Measurements from ENCODE around the gene SCGB1D4. TPM values are rescaled to one million over a fixed set of nuclear protein-coding genes. Genes with fewer than 3 reads are reported as not detected.
"Not testable (repeated sequence)": the region's sequence is repeated elsewhere in the genome, so short reads cannot be mapped to it uniquely, and the experiment has no call there.

Gene SCGB1D4
- total RNA-seq, 2 donors from 2014 or later = not detected

DNA sequence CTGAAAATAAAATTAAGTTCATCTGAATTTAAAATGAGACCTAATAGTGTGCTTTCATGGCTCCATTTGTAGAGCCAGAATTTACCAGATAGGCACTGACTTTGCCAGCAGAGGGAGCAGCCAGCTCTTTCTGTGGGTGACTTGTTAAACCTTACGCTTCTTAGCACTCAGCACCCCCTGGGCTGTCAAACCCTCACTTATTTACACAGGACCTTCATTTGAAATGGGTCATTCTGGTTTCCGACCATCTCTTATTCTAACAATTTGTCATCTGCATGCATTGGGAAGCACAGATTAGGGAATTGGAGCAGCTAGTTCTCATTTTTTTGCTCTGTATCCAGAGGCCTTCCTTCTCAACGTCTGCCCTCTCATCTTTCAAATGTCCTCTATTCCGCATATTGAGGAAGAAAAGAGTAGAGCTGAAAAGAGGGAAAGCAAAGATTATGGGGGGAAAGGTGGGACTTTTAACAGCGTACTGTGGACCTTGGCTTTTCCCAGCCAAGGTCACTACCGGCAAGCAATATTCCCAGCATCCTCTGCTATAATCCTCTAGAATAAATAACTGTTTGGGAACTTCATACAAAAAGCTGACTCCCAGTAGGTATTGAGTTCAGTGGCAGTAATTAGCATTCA, 41.5 kb upstream of the SCGB1D4 start:
- no peak overlapping the region for H3K4me3 ChIP-seq
- peaks cover 0 to 4% of the 10 kb centered on the region in 2 donors for H3K4me1 ChIP-seq (ENCODE audit: control insufficient read depth in 1 of 2, low read depth in 2 of 2)
- TF ChIP-seq, protein P1, sequence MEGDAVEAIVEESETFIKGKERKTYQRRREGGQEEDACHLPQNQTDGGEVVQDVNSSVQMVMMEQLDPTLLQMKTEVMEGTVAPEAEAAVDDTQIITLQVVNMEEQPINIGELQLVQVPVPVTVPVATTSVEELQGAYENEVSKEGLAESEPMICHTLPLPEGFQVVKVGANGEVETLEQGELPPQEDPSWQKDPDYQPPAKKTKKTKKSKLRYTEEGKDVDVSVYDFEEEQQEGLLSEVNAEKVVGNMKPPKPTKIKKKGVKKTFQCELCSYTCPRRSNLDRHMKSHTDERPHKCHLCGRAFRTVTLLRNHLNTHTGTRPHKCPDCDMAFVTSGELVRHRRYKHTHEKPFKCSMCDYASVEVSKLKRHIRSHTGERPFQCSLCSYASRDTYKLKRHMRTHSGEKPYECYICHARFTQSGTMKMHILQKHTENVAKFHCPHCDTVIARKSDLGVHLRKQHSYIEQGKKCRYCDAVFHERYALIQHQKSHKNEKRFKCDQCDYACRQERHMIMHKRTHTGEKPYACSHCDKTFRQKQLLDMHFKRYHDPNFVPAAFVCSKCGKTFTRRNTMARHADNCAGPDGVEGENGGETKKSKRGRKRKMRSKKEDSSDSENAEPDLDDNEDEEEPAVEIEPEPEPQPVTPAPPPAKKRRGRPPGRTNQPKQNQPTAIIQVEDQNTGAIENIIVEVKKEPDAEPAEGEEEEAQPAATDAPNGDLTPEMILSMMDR (IDR thresholded peaks at IDR 0.05) = peak; percentile 49
- DNase-seq (ENCODE audit: low spot score) (no peak), ATAC-seq (ENCODE audit: insufficient number of reproducible peaks, low FRiP score, low read depth) (no peak)
- H3K36me3 ChIP-seq = no peaks in the 10 kb centered on the region
- H3K9me3 ChIP-seq = no peaks in the 10 kb centered on the region
- no peaks in the 10 kb centered on the region for H3K27me3 ChIP-seq (replicated peaks; ENCODE audit: insufficient read depth)
- H3K27ac ChIP-seq = no peak overlapping the region

GRCh38 chr11:62338218-62338617, 39.3 kb upstream of the SCGB1D4 start:
- H3K27me3 ChIP-seq (replicated peaks; ENCODE audit: insufficient read depth) = no peaks in the 10 kb centered on the region
- H3K27ac ChIP-seq = no peak overlapping the region
- TF ChIP-seq, protein P1 (IDR thresholded peaks at IDR 0.05) = no peak
- no peak for DNase-seq (ENCODE audit: low spot score)
- peak overlapping the region; percentile 83 for H3K4me3 ChIP-seq
- H3K36me3 ChIP-seq = no peaks in the 10 kb centered on the region
- peaks cover 0 to 4% of the 10 kb centered on the region in 2 donors for H3K4me1 ChIP-seq (ENCODE audit: control insufficient read depth in 1 of 2, low read depth in 2 of 2)
- H3K9me3 ChIP-seq = no peaks in the 10 kb centered on the region
- no peak for ATAC-seq (ENCODE audit: insufficient number of reproducible peaks, low FRiP score, low read depth)

- peak within 1 kb of the TSS; percentile 83 for H3K4me3 ChIP-seq
- TF ChIP-seq, protein P1 (IDR thresholded peaks at IDR 0.05) = no peak
- H3K27me3 ChIP-seq (replicated peaks; ENCODE audit: insufficient read depth) = no peaks in the 10 kb centered on the region
- no peak within 1 kb of the TSS for H3K27ac ChIP-seq
- DNase-seq (ENCODE audit: low spot score) (peak; percentile 41), ATAC-seq (ENCODE audit: insufficient number of reproducible peaks, low FRiP score, low read depth) (no peak)
- no peaks in the 10 kb centered on the region for H3K36me3 ChIP-seq
- H3K9me3 ChIP-seq = no peaks in the 10 kb centered on the region
- peaks cover 0 to 4% of the 10 kb centered on the region in 2 donors for H3K4me1 ChIP-seq (ENCODE audit: control insufficient read depth in 1 of 2, low read depth in 2 of 2)
These were observed 38.7 kb upstream of the SCGB1D4 start, which contains the start of gene ASRGL1 for GRCh38 chr11:62337303-62338181. ASRGL1 (plus strand) TSS chr11:62337448; CDS start chr11:62337978, 530 bp downstream.

DNA sequence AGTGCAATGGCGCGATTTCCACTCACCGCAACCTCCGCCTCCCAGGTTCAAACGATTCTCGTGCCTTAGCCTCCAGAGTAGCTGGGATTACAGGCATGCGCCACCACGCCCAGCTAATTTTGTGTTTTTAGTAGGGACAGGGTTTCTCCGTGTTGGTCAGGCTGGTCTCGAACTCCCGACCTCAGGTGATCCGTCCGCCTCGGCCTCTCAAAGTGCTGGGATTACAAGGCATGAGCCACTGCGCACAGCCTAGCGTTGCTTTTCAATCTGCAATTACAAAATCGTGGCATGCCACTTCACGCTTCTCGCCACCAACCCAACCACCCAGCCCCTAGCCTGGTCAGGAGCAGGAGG, 38.1 kb upstream of the SCGB1D4 start:
- ATAC-seq (ENCODE audit: insufficient number of reproducible peaks, low FRiP score, low read depth); H3K4me1 ChIP-seq (ENCODE audit: control insufficient read depth in 1 of 2, low read depth in 2 of 2); DNase-seq (ENCODE audit: low spot score); H3K9me3 ChIP-seq; H3K27ac ChIP-seq; H3K27me3 ChIP-seq (replicated peaks; ENCODE audit: insufficient read depth); H3K36me3 ChIP-seq: not testable (repeated sequence)
- H3K4me3 ChIP-seq = peak overlapping the region; percentile 83

DNA sequence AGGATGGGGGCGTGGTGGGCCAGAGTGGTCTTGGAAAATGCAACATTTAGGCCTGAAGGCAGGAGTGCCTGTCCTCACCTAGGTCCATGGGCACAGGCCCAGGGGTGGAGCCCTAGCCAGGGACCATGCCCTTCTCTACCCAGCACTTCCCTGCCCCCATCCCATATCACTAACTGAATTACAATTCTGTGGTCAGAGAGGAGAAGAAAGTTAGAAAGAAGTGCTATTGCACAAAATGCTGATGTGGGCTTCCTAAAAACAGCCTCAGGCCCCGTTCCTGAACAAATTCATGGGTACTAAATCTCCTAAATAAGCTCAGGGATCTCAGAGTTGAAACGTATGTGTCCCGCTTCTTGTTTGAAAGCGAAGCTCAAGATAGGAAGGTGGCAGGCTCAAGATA, 34.9 kb upstream of the SCGB1D4 start:
- DNase-seq (ENCODE audit: low spot score) = no peak

GRCh38 chr11:62331264-62331663, 32.4 kb upstream of the SCGB1D4 start:
- H3K4me3 ChIP-seq; ATAC-seq (ENCODE audit: insufficient number of reproducible peaks, low FRiP score, low read depth); H3K36me3 ChIP-seq; H3K27ac ChIP-seq; DNase-seq (ENCODE audit: low spot score); H3K27me3 ChIP-seq (replicated peaks; ENCODE audit: insufficient read depth); H3K9me3 ChIP-seq; H3K4me1 ChIP-seq (ENCODE audit: control insufficient read depth in 1 of 2, low read depth in 2 of 2): not testable (repeated sequence)

More for the DNA sequence above, 34.9 kb upstream of the SCGB1D4 start:
- no peak overlapping the region for H3K4me3 ChIP-seq
- no peaks in the 10 kb centered on the region for H3K9me3 ChIP-seq
- TF ChIP-seq, protein P1 (IDR thresholded peaks at IDR 0.05) = no peak
- ATAC-seq (ENCODE audit: insufficient number of reproducible peaks, low FRiP score, low read depth) = no peak
- H3K27me3 ChIP-seq (replicated peaks; ENCODE audit: insufficient read depth) = no peaks in the 10 kb centered on the region
- H3K4me1 ChIP-seq (ENCODE audit: control insufficient read depth in 1 of 2, low read depth in 2 of 2) = peaks cover 0 to 4% of the 10 kb centered on the region in 2 donors
- no peak overlapping the region for H3K27ac ChIP-seq
- H3K36me3 ChIP-seq = no peaks in the 10 kb centered on the region

- not testable (repeated sequence) for H3K4me1 ChIP-seq (ENCODE audit: control insufficient read depth in 1 of 2, low read depth in 2 of 2); H3K27me3 ChIP-seq (replicated peaks; ENCODE audit: insufficient read depth); H3K4me3 ChIP-seq; DNase-seq (ENCODE audit: low spot score); H3K9me3 ChIP-seq; ATAC-seq (ENCODE audit: insufficient number of reproducible peaks, low FRiP score, low read depth); H3K27ac ChIP-seq; H3K36me3 ChIP-seq
These were observed 28.7 kb upstream of the SCGB1D4 start for GRCh38 chr11:62327541-62327940.

GRCh38 chr11:62326719-62327118, 27.8 kb upstream of the SCGB1D4 start:
- H3K4me1 ChIP-seq (ENCODE audit: control insufficient read depth in 1 of 2, low read depth in 2 of 2); H3K9me3 ChIP-seq; DNase-seq (ENCODE audit: low spot score); ATAC-seq (ENCODE audit: insufficient number of reproducible peaks, low FRiP score, low read depth); H3K4me3 ChIP-seq; H3K36me3 ChIP-seq; H3K27me3 ChIP-seq (replicated peaks; ENCODE audit: insufficient read depth); H3K27ac ChIP-seq: not testable (repeated sequence)
